HepG2 (cell line): ENCODE results near the gene YIF1B. TPM values are rescaled to one million over a fixed set of nuclear protein-coding genes. Genes with fewer than 3 reads are reported as not detected.

Experiments used
- ATAC-seq: fragments of 200-7000 bp; cut with Tn5 transposase; 3 replicates; pipeline ENCODE4 v1.9.1; 2020; ENCODE audit warnings: mild to moderate bottlenecking, moderate library complexity
- BruUV-seq: library from RNA; stranded (reverse); fragments of 400-500 nt; replicated peaks from 2 replicates; lab custom pipeline; 2021; lab: Mats Ljungman, UMichigan
- CTCF ChIA-PET: fragments of 300-600 bp; formaldehyde crosslinking; extraction: SDS; loops from one replicate; lab custom pipeline; 2021; ENCODE audit warnings: low total read pairs, inconsistent platforms, low intra/inter-chr PET ratio; lab: Yijun Ruan, JAX
- POLR2A ChIA-PET: fragments of 350-600 bp; sonication (Branson Sonifier 250); formaldehyde crosslinking; loops from one replicate; lab custom pipeline; 2020; ENCODE audit warnings: antibody characterized with exemption, inconsistent platforms; lab: Yijun Ruan, JAX
- DNase-seq: peaks from one replicate; pipeline ENCODE4 v3.0.0-alpha.2; 2015; ENCODE audit warnings: low spot score
- FAIRE-seq: peaks from 3 replicates; lab custom pipeline; 2011; peaks lifted over from hg19 to GRCh38; lab: Jason Lieb, UNC
- H2AFZ ChIP-seq: one replicate; pipeline ENCODE4 v1.6.1; 2011; ENCODE audit warnings: low read length, inconsistent platforms
- H3K27ac ChIP-seq: fragments of 300-600 bp; 3 replicates; pipeline ENCODE4 v1.8.0; 2011; ENCODE audit warnings: mixed run types, mild to moderate bottlenecking, mixed read lengths, low read length, inconsistent platforms; ENCODE audit not compliant: insufficient read depth; ENCODE audit errors: extremely low read length
- H3K27me3 ChIP-seq, 2 experiments: fragments of 200-600 bp in 1 of 2; 2 replicates in 1 of 2; 3 replicates in 1 of 2; pipeline versions ENCODE4 v1.6.0 to v1.8.0; 2011; ENCODE audit warnings: low read length in 2 of 2, mild to moderate bottlenecking in 2 of 2, moderate library complexity in 2 of 2, inconsistent platforms in 1 of 2; ENCODE audit not compliant: insufficient read depth in 2 of 2, control insufficient read depth in 1 of 2
- H3K36me3 ChIP-seq, 2 experiments: fragments of 200-600 bp in 1 of 2; replicated peaks in 1 of 2; 2 replicates in 1 of 2; 3 replicates in 1 of 2; pipeline versions ENCODE4 v1.5.1 to v1.8.0; 2011; ENCODE audit warnings: low read length in 2 of 2, inconsistent platforms in 1 of 2; ENCODE audit not compliant: insufficient read depth in 2 of 2, control insufficient read depth in 1 of 2
- H3K4me1 ChIP-seq: 2 replicates; pipeline ENCODE4 v1.5.1; 2012; ENCODE audit warnings: low read length, inconsistent platforms; ENCODE audit not compliant: insufficient read depth
- H3K4me2 ChIP-seq: 2 replicates; pipeline ENCODE4 v1.6.0; 2011; ENCODE audit warnings: low read depth, low read length, inconsistent platforms
- H3K4me3 ChIP-seq, 3 experiments: fragments of 200-600 bp in 1 of 3; sonication (generic), shearing (Covaris generic) in 1 of 3; replicated peaks in 1 of 3; 2 replicates each; pipeline ENCODE4 v1.5.1; 2011 to 2016; ENCODE audit warnings: low read length in 3 of 3, inconsistent platforms in 2 of 3, low read depth in 2 of 3, mild to moderate bottlenecking in 2 of 3, control low read depth in 1 of 3, mixed read lengths in 1 of 3; ENCODE audit not compliant: insufficient read depth in 1 of 3
- H3K79me2 ChIP-seq: one replicate; pipeline ENCODE4 v1.6.1; 2011; ENCODE audit warnings: low read length, inconsistent platforms; ENCODE audit not compliant: insufficient read depth
- H3K9ac ChIP-seq: 2 replicates; pipeline ENCODE4 v1.6.0; 2011; ENCODE audit warnings: mild to moderate bottlenecking, low read depth, low read length, inconsistent platforms; ENCODE audit not compliant: insufficient read depth
- H3K9me3 ChIP-seq: 2 replicates; pipeline ENCODE4 v1.5.1; 2012; ENCODE audit warnings: mild to moderate bottlenecking, low read length
- H4K20me1 ChIP-seq: 2 replicates; pipeline ENCODE4 v1.6.0; 2011; ENCODE audit warnings: inconsistent platforms, mild to moderate bottlenecking, low read length, moderate library complexity; ENCODE audit not compliant: insufficient read depth
- FOSL2 ChIP-seq: sonication (generic); formaldehyde crosslinking; IDR thresholded peaks from 2 replicates; pipeline ENCODE4 v1.4.0; 2020; ENCODE audit warnings: missing genetic modification reagents
- HDAC1 ChIP-seq: sonication (generic); formaldehyde crosslinking; IDR thresholded peaks from 2 replicates; pipeline ENCODE4 v1.5.1; 2020; ENCODE audit warnings: mild to moderate bottlenecking, missing genetic modification reagents
- HDAC2 ChIP-seq: sonication (generic); formaldehyde crosslinking; IDR thresholded peaks from 2 replicates; pipeline ENCODE4 v1.4.0; 2020; ENCODE audit warnings: missing genetic modification reagents
- HOXA5 ChIP-seq: sonication (generic); formaldehyde crosslinking; IDR thresholded peaks from 2 replicates; pipeline ENCODE4 v1.4.0; 2020; ENCODE audit warnings: missing genetic modification reagents
- MAZ ChIP-seq, 2 experiments: sonication (generic) in 1 of 2; formaldehyde crosslinking in 1 of 2; IDR thresholded peaks; 2 replicates each; pipeline versions ENCODE4 v1.5.0 to v1.6.1; 2012 to 2020; ENCODE audit warnings: low read depth in 2 of 2, mild to moderate bottlenecking in 2 of 2, borderline replicate concordance in 1 of 2, improper control_type of control experiment in 1 of 2, low read length in 1 of 2, missing genetic modification reagents in 1 of 2, moderate library complexity in 1 of 2
- MLX ChIP-seq: IDR thresholded peaks from 2 replicates; pipeline ENCODE4 v1.6.1; 2016
- MTA1 ChIP-seq: sonication (generic); formaldehyde crosslinking; IDR thresholded peaks from 2 replicates; pipeline ENCODE4 v1.4.0; 2020; ENCODE audit warnings: missing genetic modification reagents, mild to moderate bottlenecking, borderline replicate concordance
- NFRKB ChIP-seq: fragments of 450-650 bp; IDR thresholded peaks from 2 replicates; pipeline ENCODE4 v1.6.1; 2017
- PAWR ChIP-seq: sonication (generic); formaldehyde crosslinking; IDR thresholded peaks from 2 replicates; pipeline ENCODE4 v1.4.0; 2020; ENCODE audit warnings: missing genetic modification reagents, mild to moderate bottlenecking, borderline replicate concordance
- RARG ChIP-seq: sonication (generic); formaldehyde crosslinking; IDR thresholded peaks from 2 replicates; pipeline ENCODE4 v1.4.0; 2020; ENCODE audit warnings: low read depth, mild to moderate bottlenecking, missing genetic modification reagents
- TARDBP ChIP-seq: sonication (generic); formaldehyde crosslinking; IDR thresholded peaks from 2 replicates; pipeline ENCODE4 v1.8.0; 2022; ENCODE audit warnings: mild to moderate bottlenecking, missing genetic modification reagents
- ZFP91 ChIP-seq: sonication (generic); formaldehyde crosslinking; IDR thresholded peaks from 2 replicates; pipeline ENCODE4 v1.9.0; 2022; ENCODE audit warnings: missing genetic modification reagents, mild to moderate bottlenecking, borderline replicate concordance
- ZNF121 ChIP-seq: sonication (generic); formaldehyde crosslinking; IDR thresholded peaks from 2 replicates; pipeline ENCODE4 v1.5.0; 2020; ENCODE audit warnings: mild to moderate bottlenecking, missing genetic modification reagents
- ZNF263 ChIP-seq: sonication (generic); formaldehyde crosslinking; IDR thresholded peaks from 2 replicates; pipeline ENCODE4 v1.4.0; 2020; ENCODE audit warnings: missing genetic modification reagents
- ZNF30 ChIP-seq: sonication (generic); formaldehyde crosslinking; IDR thresholded peaks from 2 replicates; pipeline ENCODE4 v1.5.0; 2020; ENCODE audit warnings: mild to moderate bottlenecking, missing genetic modification reagents
- ZNF441 ChIP-seq: sonication (generic); formaldehyde crosslinking; IDR thresholded peaks from 2 replicates; pipeline ENCODE4 v1.7.0; 2021; ENCODE audit warnings: missing genetic modification reagents, borderline replicate concordance
- ZNF747 ChIP-seq: sonication (generic); formaldehyde crosslinking; IDR thresholded peaks from 2 replicates; pipeline ENCODE4 v1.8.1; 2023; ENCODE audit warnings: missing genetic modification reagents, mild to moderate bottlenecking, borderline replicate concordance
- ZNF776 ChIP-seq: sonication (generic); formaldehyde crosslinking; IDR thresholded peaks from 2 replicates; pipeline ENCODE4 v1.4.0; 2020; ENCODE audit warnings: mild to moderate bottlenecking, missing genetic modification reagents
- WGBS: methylation state at CpG from one replicate; pipeline ENCODE4 v1.1.6; 2017; ENCODE audit warnings: low lambda C conversion rate; 5-methylcytosine and 5-hydroxymethylcytosine counted together
- in situ Hi-C: cut with HindIII; loops from 2 replicates; pipeline ENCODE4 v1.10.0; 2017; ENCODE audit warnings: low pct_unique_long_range_greater_than_20kb; ENCODE audit not compliant: extremely low pct_ligation_motif_present
- intact Hi-C: fragments of 100-400 bp; cut with micrococcal nuclease; formaldehyde crosslinking; loops from one replicate; pipeline ENCODE4 v1.10.0; 2022; ENCODE audit not compliant: unreplicated experiment
- polyA plus RNA-seq, 8 experiments: library from polyadenylated mRNA; depleted of rRNA in 3 of 8; stranded (reverse) in 7 of 8; unstranded in 1 of 8; fragments of >200 nt; fragmentation: Illumina TruSeq in 4 of 8; extraction: Trizol in 4 of 8; gene quantifications; 2 replicates each; pipeline versions ENCODE4 v1.2.1 to v1.2.3, GENCODE V29; 2011 to 2016; ENCODE audit warnings: low read depth in 4 of 8, missing spikeins in 1 of 8, mixed read lengths in 1 of 8; ENCODE audit not compliant: insufficient read depth in 1 of 8
- total RNA-seq, 5 experiments: library from RNA; depleted of rRNA; stranded (reverse); fragments of >200 nt; fragmentation: Illumina TruSeq; extraction: Trizol; gene quantifications; 2 replicates each; pipeline ENCODE4 v1.2.3, GENCODE V29; 2016; ENCODE audit warnings: low read depth in 1 of 5

YIF1B gene
- total and polyA plus RNA-seq, 2 of the 13 experiments (the other 11 are each of a cell fraction or from before 2014, with no cell fraction given) = 41.4 to 85.2 TPM

- Histone ChIP-seq H3K36me3 (peaks cover 1 to 4% of the 10 kb centered on the region in 2 experiments; a peak in 2 of 5 replicates), H3K4me1 (peaks cover 43% of the 10 kb centered on the region), H2AFZ (no peak within 1 kb of the TSS), H3K4me3 (peak within 1 kb of the TSS; percentile 17 to 60 (median 26); a peak in 4 of 6 replicates), H3K27me3 (peaks cover 0 to 6% of the 10 kb centered on the region in 2 experiments; a peak in 3 of 5 replicates), H3K9ac (peak within 1 kb of the TSS; percentile 7; the same call in 1 of the 2 replicates), H3K9me3 (no peaks in the 10 kb centered on the region), H3K4me2 (peak within 1 kb of the TSS; percentile 66), H3K27ac (peak within 1 kb of the TSS; percentile 58), H4K20me1 (no peaks in the 10 kb centered on the region), H3K79me2 (no peaks in the 10 kb centered on the region)
- ChIA-PET CTCF (no interaction called here), POLR2A (interaction anchor here (1.1 to 1.9 kb wide), 3 partner anchors 11 to 71 kb away, joined by 3 to 11 read pairs (median 5); partner anchors contain the start of gene PSMD8)
- DNase-seq (no peak), ATAC-seq (peak; percentile 12), FAIRE-seq (no peak)
- in situ Hi-C loops = no loop called here
- intact Hi-C loops = no loop called here
- 72% methylated on average over 11 of the region's 28 CpGs for WGBS
- no TSS peak for BruUV-seq
- TF ChIP-seq HDAC2 (no peak), MLX (CRISPR knock-in tag) (no peak), HOXA5 (CRISPR knock-in tag) (no peak), NFRKB (no peak), TARDBP (CRISPR knock-in tag) (no peak), HDAC1 (CRISPR knock-in tag) (no peak), MAZ (IDR thresholded peaks at IDR 0.05; ENCODE audit: borderline replicate concordance, low read depth, low read length) (no peak), MAZ (CRISPR knock-in tag; IDR thresholded peaks at IDR 0.05; ENCODE audit: low read depth) (0 out of 2 replicates have a peak, but pooled peaks have one; percentile 38), PAWR (CRISPR knock-in tag) (no peak), ZFP91 (CRISPR knock-in tag) (0 out of 2 replicates have a peak, but pooled peaks have one; percentile 3), ZNF747 (CRISPR knock-in tag) (peak; percentile 57; the same call in 1 of the 2 replicates), ZNF441 (CRISPR knock-in tag) (no peak), ZNF30 (no peak), RARG (CRISPR knock-in tag) (no peak), FOSL2 (0 out of 2 replicates have a peak, but pooled peaks have one; percentile 26), ZNF776 (CRISPR knock-in tag) (no peak), ZNF263 (0 out of 2 replicates have a peak, but pooled peaks have one; percentile 43), MTA1 (CRISPR knock-in tag) (0 out of 2 replicates have a peak, but pooled peaks have one; percentile 65), ZNF121 (CRISPR knock-in tag) (no peak)
Observed at GRCh38 chr19:38303517-38304351, 12.0 kb downstream of the YIF1B start, which contains the start of gene C19orf33. Gene C19orf33 (plus strand): TSS chr19:38304251. CDS start chr19:38304262, 11 bp downstream.
